SK-N-SH (cell line): ENCODE measurements around the gene STX18. TPM values are rescaled to one million over a fixed set of nuclear protein-coding genes. Genes with fewer than 3 reads are reported as not detected.

Source experiments
- CTCF ChIA-PET: fragments of 300-600, 350-600 bp; formaldehyde crosslinking; extraction: SDS; loops from one replicate; lab custom pipeline; 2021; lab: Yijun Ruan, JAX
- POLR2A ChIA-PET: fragments of 350-600 bp; sonication (Branson Sonifier 250); formaldehyde crosslinking; extraction: SDS; loops from one replicate; lab custom pipeline; 2020; ENCODE audit warnings: antibody characterized with exemption, inconsistent platforms; lab: Yijun Ruan, JAX
- DNase-seq: peaks from one replicate; pipeline ENCODE4 v3.0.0; 2012
- H2AFZ ChIP-seq: fragments of 200-600 bp; sonication (generic); 2 replicates; pipeline ENCODE4 v1.8.1; 2016; ENCODE audit warnings: antibody characterized with exemption, mild to moderate bottlenecking, low read depth
- H3F3A ChIP-seq: fragments of 200-600 bp; sonication (generic); replicated peaks from 2 replicates; pipeline ENCODE3; 2016; ENCODE audit warnings: antibody characterized with exemption, mild to moderate bottlenecking; ENCODE audit not compliant: insufficient read depth
- H3K27ac ChIP-seq, 2 experiments: fragments of 200-500 bp in 1 of 2; fragments of 200-600 bp in 1 of 2; sonication (Bioruptor generic) in 1 of 2; sonication (generic), shearing (Covaris generic) in 1 of 2; 2 replicates each; pipeline versions ENCODE4 v1.5.1 to v1.6.1; 2014 to 2016; ENCODE audit warnings: low read depth in 2 of 2, inconsistent platforms in 1 of 2, low read length in 1 of 2, mild to moderate bottlenecking in 1 of 2, mixed read lengths in 1 of 2
- H3K27me3 ChIP-seq: fragments of 200-600 bp; sonication (generic), shearing (Covaris generic); 2 replicates; pipeline ENCODE4 v1.6.1; 2016; ENCODE audit warnings: mixed run types; ENCODE audit not compliant: insufficient read depth
- H3K36me3 ChIP-seq, 2 experiments: fragments of 200-500 bp in 1 of 2; fragments of 200-600 bp in 1 of 2; sonication (Bioruptor generic) in 1 of 2; sonication (generic) in 1 of 2; replicated peaks in 1 of 2; 2 replicates each; pipeline versions ENCODE3 to v1.5.1; 2014 to 2016; ENCODE audit warnings: low read length in 1 of 2, mild to moderate bottlenecking in 1 of 2; ENCODE audit not compliant: insufficient read depth in 2 of 2, control insufficient read depth in 1 of 2
- H3K4me1 ChIP-seq, 2 experiments: fragments of 200-500 bp in 1 of 2; fragments of 200-600 bp in 1 of 2; sonication (Bioruptor generic) in 1 of 2; sonication (generic), shearing (Covaris generic) in 1 of 2; 2 replicates each; pipeline versions ENCODE4 v1.5.1 to v1.6.1; 2014 to 2016; ENCODE audit warnings: low read depth in 1 of 2, low read length in 1 of 2, mixed run types in 1 of 2; ENCODE audit not compliant: insufficient read depth in 2 of 2, control insufficient read depth in 1 of 2
- H3K4me2 ChIP-seq: fragments of 200-600 bp; sonication (generic), shearing (Covaris generic); 2 replicates; pipeline ENCODE4 v1.6.1; 2017; ENCODE audit warnings: mixed run types
- H3K4me3 ChIP-seq, 2 experiments: fragments of 200-500 bp in 1 of 2; fragments of 200-600 bp in 1 of 2; sonication (Bioruptor generic) in 1 of 2; sonication (generic), shearing (Covaris generic) in 1 of 2; 2 replicates each; pipeline versions ENCODE4 v1.5.1 to v1.8.1; 2014 to 2016; ENCODE audit warnings: low read depth in 2 of 2, inconsistent platforms in 1 of 2, low read length in 1 of 2, mild to moderate bottlenecking in 1 of 2, mixed read lengths in 1 of 2, moderate library complexity in 1 of 2
- H3K79me2 ChIP-seq: fragments of 200-600 bp; sonication (generic); 2 replicates; pipeline ENCODE4 v1.8.1; 2017; ENCODE audit warnings: mild to moderate bottlenecking; ENCODE audit not compliant: insufficient read depth
- H3K9ac ChIP-seq: fragments of 200-600 bp; sonication (generic); 2 replicates; pipeline ENCODE4 v1.6.1; 2017; ENCODE audit warnings: mixed run types
- H3K9me2 ChIP-seq: fragments of 200-600 bp; sonication (generic); 2 replicates; pipeline ENCODE4 v1.6.1; 2017; ENCODE audit warnings: mixed run types
- H3K9me3 ChIP-seq: fragments of 200-600 bp; sonication (generic); 2 replicates; pipeline ENCODE4 v1.6.1; 2017; ENCODE audit warnings: mixed run types, mild to moderate bottlenecking, moderate library complexity
- H4K20me1 ChIP-seq: fragments of 200-600 bp; sonication (generic); 2 replicates; pipeline ENCODE4 v1.6.1; 2017; ENCODE audit warnings: mild to moderate bottlenecking, mixed run types; ENCODE audit not compliant: insufficient read depth
- CTCF ChIP-seq: fragments of 200-600 bp; sonication (generic); IDR thresholded peaks from 2 replicates; pipeline ENCODE4 v1.6.1; 2017; ENCODE audit warnings: antibody characterized with exemption, mild to moderate bottlenecking, moderate library complexity
- EP300 ChIP-seq, 2 experiments: IDR thresholded peaks; 2 replicates each; pipeline versions ENCODE4 v1.4.0 to v1.6.1; 2012; ENCODE audit warnings: borderline replicate concordance in 1 of 2, low read depth in 1 of 2, low read length in 1 of 2
- EZH2phosphoT487 ChIP-seq: fragments of 200-600 bp; sonication (generic); IDR thresholded peaks from 2 replicates; pipeline ENCODE4 v1.6.1; 2017; ENCODE audit warnings: low read depth, mixed run types, mild to moderate bottlenecking, antibody characterized with exemption, moderate library complexity, borderline replicate concordance
- FOXJ3 ChIP-seq: sonication (generic); formaldehyde crosslinking; IDR thresholded peaks from 2 replicates; pipeline ENCODE4 v1.5.1; 2020; ENCODE audit warnings: mild to moderate bottlenecking, missing genetic modification reagents
- GATA2 ChIP-seq: sonication (generic); formaldehyde crosslinking; IDR thresholded peaks from 2 replicates; pipeline ENCODE4 v1.5.0; 2020; ENCODE audit warnings: mild to moderate bottlenecking, missing genetic modification reagents
- JUND ChIP-seq: IDR thresholded peaks from 2 replicates; pipeline ENCODE4 v1.4.0; 2012
- MXI1 ChIP-seq: IDR thresholded peaks from 2 replicates; pipeline ENCODE4 v1.6.1; 2012; ENCODE audit warnings: mild to moderate bottlenecking, low read depth, low read length, improper control_type of control experiment
- RXRA ChIP-seq: IDR thresholded peaks from 2 replicates; pipeline ENCODE4 v1.4.0; 2012; ENCODE audit warnings: low read depth, mild to moderate bottlenecking, borderline replicate concordance
- TEAD4 ChIP-seq: IDR thresholded peaks from 2 replicates; pipeline ENCODE4 v1.4.0; 2012; ENCODE audit warnings: mild to moderate bottlenecking, borderline replicate concordance; ENCODE audit not compliant: insufficient read depth
- WGBS: methylation state at CpG from one replicate; pipeline ENCODE4 v1.1.6; 2017; ENCODE audit warnings: low lambda C conversion rate; 5-methylcytosine and 5-hydroxymethylcytosine counted together
- polyA plus RNA-seq, 3 experiments: library from polyadenylated mRNA; depleted of rRNA; stranded (reverse); fragments of >200 nt; gene quantifications; 2 replicates each; pipeline ENCODE4 v1.2.3, GENCODE V29; 2012
- TF ChIP-seq, protein P1 (sequence below): IDR thresholded peaks from 2 replicates; pipeline ENCODE4 v1.4.0; 2012; ENCODE audit warnings: low read depth, borderline replicate concordance
- TF ChIP-seq, protein P2 (sequence below): fragments of 150-350 bp; IDR thresholded peaks from 2 replicates; pipeline ENCODE4 v1.6.1; 2016; ENCODE audit warnings: mild to moderate bottlenecking, low read depth, low read length
- TF ChIP-seq, protein P3 (sequence below): IDR thresholded peaks from 2 replicates; pipeline ENCODE4 v1.6.1; 2012; ENCODE audit warnings: mild to moderate bottlenecking, low read depth, low read length, moderate library complexity

Gene STX18
- polyA plus RNA-seq, 1 of the 3 experiments (the other 2 are of a cell fraction) = 17.3 TPM

DNA sequence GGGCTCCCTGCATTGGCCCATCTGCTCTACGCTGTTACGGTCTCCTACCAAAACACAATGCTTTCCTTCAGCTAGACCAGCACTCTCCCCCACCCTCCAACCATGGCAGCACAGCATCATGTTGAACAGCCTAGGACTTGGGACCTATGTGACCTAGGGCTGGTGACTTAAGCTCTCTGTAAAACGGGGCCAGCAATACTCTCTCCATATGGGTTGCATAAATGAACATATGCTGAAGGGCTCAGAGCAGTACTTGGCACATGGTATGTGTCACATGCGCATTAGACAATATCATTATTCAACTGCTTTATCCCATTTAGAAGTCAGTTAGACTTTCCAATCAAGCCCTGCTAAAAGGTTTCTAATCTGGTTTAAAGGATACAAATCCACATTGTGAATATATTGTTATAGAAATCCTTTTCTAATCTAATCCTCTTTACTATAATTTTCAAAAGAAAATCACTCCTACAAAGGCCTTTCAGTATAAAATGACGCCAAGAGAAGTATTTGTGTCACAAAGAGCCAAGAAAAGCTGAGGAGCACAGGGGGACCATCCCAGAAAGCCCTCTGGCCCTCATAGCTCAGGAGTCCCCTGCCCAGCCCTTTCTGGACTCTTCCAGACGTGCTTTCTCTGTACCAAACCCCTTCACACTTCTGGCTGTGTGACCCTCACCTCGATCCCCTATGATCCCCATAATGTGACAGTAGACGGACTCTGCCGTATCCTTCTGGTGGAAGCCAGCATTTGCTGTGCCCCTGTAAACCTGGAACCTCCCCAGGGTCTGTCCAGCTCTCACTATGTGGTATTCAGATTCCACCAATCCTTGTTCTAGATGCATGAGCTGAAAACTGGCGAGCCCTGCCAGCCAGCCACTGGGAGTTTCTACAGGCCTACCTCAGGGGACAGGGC, 112.6 kb downstream of the STX18 start (continued):
- no peak for TF ChIP-seq EZH2phosphoT487
- TF ChIP-seq, protein P1, sequence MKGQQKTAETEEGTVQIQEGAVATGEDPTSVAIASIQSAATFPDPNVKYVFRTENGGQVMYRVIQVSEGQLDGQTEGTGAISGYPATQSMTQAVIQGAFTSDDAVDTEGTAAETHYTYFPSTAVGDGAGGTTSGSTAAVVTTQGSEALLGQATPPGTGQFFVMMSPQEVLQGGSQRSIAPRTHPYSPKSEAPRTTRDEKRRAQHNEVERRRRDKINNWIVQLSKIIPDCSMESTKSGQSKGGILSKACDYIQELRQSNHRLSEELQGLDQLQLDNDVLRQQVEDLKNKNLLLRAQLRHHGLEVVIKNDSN = no peak
- TF ChIP-seq GATA2 (CRISPR knock-in tag) = no peak
- TF ChIP-seq JUND = no peak

- Histone ChIP-seq H4K20me1 (no peaks in the 10 kb centered on the region), H3K9me2 (no peaks in the 10 kb centered on the region), H2AFZ (no peak overlapping the region), H3K4me1 (no peaks in the 10 kb centered on the region; a peak in 1 of 4 replicates), H3K9me3 (no peaks in the 10 kb centered on the region), H3K27me3 (no peaks in the 10 kb centered on the region), H3F3A (peaks cover 4% of the 10 kb centered on the region), H3K79me2 (no peaks in the 10 kb centered on the region), H3K4me2 (no peak overlapping the region), H3K27ac (no peak overlapping the region), H3K36me3 (peaks cover 0 to 16% of the 10 kb centered on the region in 2 experiments), H3K4me3 (no peak overlapping the region), H3K9ac (no peak overlapping the region)
- ChIA-PET POLR2A (no interaction called here), CTCF (interaction anchor here (1.2 to 4.6 kb wide), 4 partner anchors 11 to 53 kb away, joined by 3 to 22 read pairs (median 8); no protein-coding TSS in a partner anchor)
- 95% methylated on average over 4 of the region's 5 CpGs for whole genome bisulfite sequencing
- DNase-seq = no peak
- TF ChIP-seq, protein P2, sequence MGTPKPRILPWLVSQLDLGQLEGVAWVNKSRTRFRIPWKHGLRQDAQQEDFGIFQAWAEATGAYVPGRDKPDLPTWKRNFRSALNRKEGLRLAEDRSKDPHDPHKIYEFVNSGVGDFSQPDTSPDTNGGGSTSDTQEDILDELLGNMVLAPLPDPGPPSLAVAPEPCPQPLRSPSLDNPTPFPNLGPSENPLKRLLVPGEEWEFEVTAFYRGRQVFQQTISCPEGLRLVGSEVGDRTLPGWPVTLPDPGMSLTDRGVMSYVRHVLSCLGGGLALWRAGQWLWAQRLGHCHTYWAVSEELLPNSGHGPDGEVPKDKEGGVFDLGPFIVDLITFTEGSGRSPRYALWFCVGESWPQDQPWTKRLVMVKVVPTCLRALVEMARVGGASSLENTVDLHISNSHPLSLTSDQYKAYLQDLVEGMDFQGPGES = no peak
Measured at GRCh38 chr4:4427886-4428285, 114.0 kb downstream of the STX18 start.

GRCh38 chr4:4427121-4427870, 114.6 kb downstream of the STX18 start:
- Histone ChIP-seq H2AFZ (no peak overlapping the region), H3K79me2 (no peaks in the 10 kb centered on the region), H3K4me1 (no peaks in the 10 kb centered on the region; a peak in 1 of 4 replicates), H3K9me3 (no peaks in the 10 kb centered on the region), H4K20me1 (no peaks in the 10 kb centered on the region), H3K4me3 (no peak overlapping the region), H3K27me3 (no peaks in the 10 kb centered on the region), H3K9me2 (no peaks in the 10 kb centered on the region), H3K36me3 (peaks cover 0 to 11% of the 10 kb centered on the region in 2 experiments), H3K9ac (no peak overlapping the region), H3K4me2 (no peak overlapping the region), H3F3A (peaks cover 4% of the 10 kb centered on the region), H3K27ac (no peak overlapping the region)
- TF ChIP-seq, protein P3, sequence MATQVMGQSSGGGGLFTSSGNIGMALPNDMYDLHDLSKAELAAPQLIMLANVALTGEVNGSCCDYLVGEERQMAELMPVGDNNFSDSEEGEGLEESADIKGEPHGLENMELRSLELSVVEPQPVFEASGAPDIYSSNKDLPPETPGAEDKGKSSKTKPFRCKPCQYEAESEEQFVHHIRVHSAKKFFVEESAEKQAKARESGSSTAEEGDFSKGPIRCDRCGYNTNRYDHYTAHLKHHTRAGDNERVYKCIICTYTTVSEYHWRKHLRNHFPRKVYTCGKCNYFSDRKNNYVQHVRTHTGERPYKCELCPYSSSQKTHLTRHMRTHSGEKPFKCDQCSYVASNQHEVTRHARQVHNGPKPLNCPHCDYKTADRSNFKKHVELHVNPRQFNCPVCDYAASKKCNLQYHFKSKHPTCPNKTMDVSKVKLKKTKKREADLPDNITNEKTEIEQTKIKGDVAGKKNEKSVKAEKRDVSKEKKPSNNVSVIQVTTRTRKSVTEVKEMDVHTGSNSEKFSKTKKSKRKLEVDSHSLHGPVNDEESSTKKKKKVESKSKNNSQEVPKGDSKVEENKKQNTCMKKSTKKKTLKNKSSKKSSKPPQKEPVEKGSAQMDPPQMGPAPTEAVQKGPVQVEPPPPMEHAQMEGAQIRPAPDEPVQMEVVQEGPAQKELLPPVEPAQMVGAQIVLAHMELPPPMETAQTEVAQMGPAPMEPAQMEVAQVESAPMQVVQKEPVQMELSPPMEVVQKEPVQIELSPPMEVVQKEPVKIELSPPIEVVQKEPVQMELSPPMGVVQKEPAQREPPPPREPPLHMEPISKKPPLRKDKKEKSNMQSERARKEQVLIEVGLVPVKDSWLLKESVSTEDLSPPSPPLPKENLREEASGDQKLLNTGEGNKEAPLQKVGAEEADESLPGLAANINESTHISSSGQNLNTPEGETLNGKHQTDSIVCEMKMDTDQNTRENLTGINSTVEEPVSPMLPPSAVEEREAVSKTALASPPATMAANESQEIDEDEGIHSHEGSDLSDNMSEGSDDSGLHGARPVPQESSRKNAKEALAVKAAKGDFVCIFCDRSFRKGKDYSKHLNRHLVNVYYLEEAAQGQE = no peak
- TF ChIP-seq FOXJ3 (CRISPR knock-in tag) = no peak
- 0 out of 2 replicates have a peak, but pooled peaks have one; percentile 11 for TF ChIP-seq CTCF
- no peak for TF ChIP-seq EP300 (IDR thresholded peaks at IDR 0.05; ENCODE audit: borderline replicate concordance in 1 of 2, low read depth in 1 of 2, low read length in 1 of 2)
- no peak for TF ChIP-seq TEAD4
- TF ChIP-seq RXRA = no peak
- TF ChIP-seq MXI1 = no peak
- DNase-seq = no peak
- CTCF ChIA-PET = interaction anchor here (0.8 to 2.6 kb wide), 6 partner anchors 12 to 52 kb away, joined by 3 to 12 read pairs (median 3); no protein-coding TSS in a partner anchor
- POLR2A ChIA-PET = no interaction called here
- 92% methylated on average over 10 of the region's 12 CpGs for whole genome bisulfite sequencing
